HepG2 (cell line): ENCODE data around the gene TIMM13. TPM values are rescaled to one million over a fixed set of nuclear protein-coding genes. Genes with fewer than 3 reads are reported as not detected.

Experiments used
- ATRX ChIP-seq: sonication (generic); formaldehyde crosslinking; IDR thresholded peaks from 2 replicates; pipeline ENCODE4 v1.4.0; 2020; ENCODE audit warnings: missing genetic modification reagents, borderline replicate concordance
- BRD4 ChIP-seq: sonication (generic); formaldehyde crosslinking; IDR thresholded peaks from 2 replicates; pipeline ENCODE4 v1.4.0; 2020; ENCODE audit warnings: missing genetic modification reagents
- HNF4A ChIP-seq: sonication (generic); formaldehyde crosslinking; IDR thresholded peaks from 2 replicates; pipeline ENCODE4 v1.4.0; 2020; ENCODE audit warnings: missing genetic modification reagents
- HOXA5 ChIP-seq: sonication (generic); formaldehyde crosslinking; IDR thresholded peaks from 2 replicates; pipeline ENCODE4 v1.4.0; 2020; ENCODE audit warnings: missing genetic modification reagents
- LRRFIP1 ChIP-seq: sonication (generic); formaldehyde crosslinking; conservative IDR thresholded peaks from 2 replicates; pipeline ENCODE4 v1.4.0; 2020; ENCODE audit warnings: missing genetic modification reagents
- MAF1 ChIP-seq: sonication (generic); formaldehyde crosslinking; IDR thresholded peaks from 2 replicates; pipeline ENCODE4 v1.5.0; 2020; ENCODE audit warnings: missing genetic modification reagents, borderline replicate concordance
- NFKBIZ ChIP-seq: IDR thresholded peaks from 2 replicates; pipeline ENCODE4 v1.6.1; 2018; ENCODE audit warnings: missing genetic modification reagents, missing compliant biosample characterization
- PCBP2 ChIP-seq: fragments of 200-400 bp; formaldehyde crosslinking; optimal IDR thresholded peaks from 2 replicates; pipeline ENCODE3; 2018; ENCODE audit warnings: low read length, low read depth; ENCODE audit not compliant: poor library complexity, severe bottlenecking
- RAD51 ChIP-seq: fragments of 450-650 bp; IDR thresholded peaks from 2 replicates; pipeline ENCODE4 v1.6.1; 2016; ENCODE audit warnings: borderline replicate concordance
- RFX1 ChIP-seq: fragments of 450-650 bp; IDR thresholded peaks from 2 replicates; pipeline ENCODE4 v1.6.1; 2017
- RXRA ChIP-seq: sonication (generic); formaldehyde crosslinking; IDR thresholded peaks from 2 replicates; pipeline ENCODE4 v1.5.1; 2020; ENCODE audit warnings: missing genetic modification reagents
- SAP130 ChIP-seq: IDR thresholded peaks from 2 replicates; pipeline ENCODE4 v1.6.1; 2016; ENCODE audit warnings: low read depth
- SIN3B ChIP-seq: fragments of 150-350 bp; IDR thresholded peaks from 2 replicates; pipeline ENCODE4 v1.6.1; 2014; ENCODE audit warnings: low read length
- TCF12 ChIP-seq, 2 experiments: fragments of 450-650 bp in 1 of 2; sonication (generic) in 1 of 2; formaldehyde crosslinking in 1 of 2; IDR thresholded peaks; 2 replicates each; pipeline versions ENCODE4 v1.6.1 to v1.8.0; 2017 to 2022; ENCODE audit warnings: antibody characterized with exemption in 1 of 2, mild to moderate bottlenecking in 1 of 2, missing genetic modification reagents in 1 of 2, moderate library complexity in 1 of 2
- ZBTB14 ChIP-seq: sonication (generic); formaldehyde crosslinking; IDR thresholded peaks from 2 replicates; pipeline ENCODE4 v1.4.0; 2020; ENCODE audit warnings: missing genetic modification reagents
- ZBTB37 ChIP-seq: sonication (generic); formaldehyde crosslinking; IDR thresholded peaks from 2 replicates; pipeline ENCODE4 v1.4.0; 2020; ENCODE audit warnings: mild to moderate bottlenecking, missing genetic modification reagents
- ZBTB39 ChIP-seq: sonication (generic); formaldehyde crosslinking; IDR thresholded peaks from 2 replicates; pipeline ENCODE4 v1.5.0; 2020; ENCODE audit warnings: missing genetic modification reagents
- ZFX ChIP-seq: sonication (generic); formaldehyde crosslinking; IDR thresholded peaks from 2 replicates; pipeline ENCODE4 v1.4.0; 2020; ENCODE audit warnings: mild to moderate bottlenecking, low read depth, missing genetic modification reagents, moderate library complexity
- ZKSCAN5 ChIP-seq: sonication (generic); formaldehyde crosslinking; IDR thresholded peaks from 2 replicates; pipeline ENCODE4 v1.5.1; 2020; ENCODE audit warnings: mild to moderate bottlenecking, missing genetic modification reagents
- ZKSCAN8 ChIP-seq: IDR thresholded peaks from 2 replicates; pipeline ENCODE4 v1.6.1; 2016; ENCODE audit warnings: borderline replicate concordance, missing genetic modification reagents, missing compliant biosample characterization
- ZNF557 ChIP-seq: sonication (generic); formaldehyde crosslinking; IDR thresholded peaks from 2 replicates; pipeline ENCODE4 v1.4.0; 2020; ENCODE audit warnings: missing genetic modification reagents
- ZNF782 ChIP-seq: sonication (generic); formaldehyde crosslinking; IDR thresholded peaks from 2 replicates; pipeline ENCODE4 v1.4.0; 2020; ENCODE audit warnings: missing genetic modification reagents, mild to moderate bottlenecking, borderline replicate concordance
- polyA plus RNA-seq, 8 experiments: library from polyadenylated mRNA; depleted of rRNA in 3 of 8; stranded (reverse) in 7 of 8; unstranded in 1 of 8; fragments of >200 nt; fragmentation: Illumina TruSeq in 4 of 8; extraction: Trizol in 4 of 8; gene quantifications; 2 replicates each; pipeline versions ENCODE4 v1.2.1 to v1.2.3, GENCODE V29; 2011 to 2016; ENCODE audit warnings: low read depth in 4 of 8, missing spikeins in 1 of 8, mixed read lengths in 1 of 8; ENCODE audit not compliant: insufficient read depth in 1 of 8
- total RNA-seq, 5 experiments: library from RNA; depleted of rRNA; stranded (reverse); fragments of >200 nt; fragmentation: Illumina TruSeq; extraction: Trizol; gene quantifications; 2 replicates each; pipeline ENCODE4 v1.2.3, GENCODE V29; 2016; ENCODE audit warnings: low read depth in 1 of 5

Gene TIMM13
- total and polyA plus RNA-seq, 2 of the 13 experiments (the other 11 are each of a cell fraction or from before 2014, with no cell fraction given), result 48.4 to 108 TPM

GRCh38 chr19:2475702-2476450, 48.5 kb upstream of the TIMM13 start, which contains the start of gene GADD45B (continued):
- TF ChIP-seq MAF1 (CRISPR knock-in tag) (peak; percentile 39; the same call in 1 of the 2 replicates), RXRA (CRISPR knock-in tag) (no peak), TCF12 (IDR thresholded peaks at IDR 0.05) (no peak), TCF12 (CRISPR knock-in tag; IDR thresholded peaks at IDR 0.05) (0 out of 2 replicates have a peak, but pooled peaks have one; percentile 47), SIN3B (peak; percentile 73), ZBTB37 (CRISPR knock-in tag) (no peak; the same call in 1 of the 2 replicates), ZBTB39 (CRISPR knock-in tag) (no peak), ZKSCAN5 (CRISPR knock-in tag) (no peak), HNF4A (CRISPR knock-in tag) (no peak), RFX1 (no peak), NFKBIZ (CRISPR knock-in tag) (peak; percentile 72; the same call in 1 of the 2 replicates), ATRX (no peak), PCBP2 (no peak), ZKSCAN8 (0 out of 2 replicates have a peak, but pooled peaks have one; percentile 47), BRD4 (no peak), ZBTB14 (CRISPR knock-in tag) (no peak), HOXA5 (CRISPR knock-in tag) (peak; percentile 86; the same call in 1 of the 2 replicates), ZNF557 (no peak), RAD51 (peak; percentile 16; the same call in 1 of the 2 replicates), ZNF782 (CRISPR knock-in tag) (no peak), SAP130 (CRISPR knock-in tag) (peak; percentile 83), LRRFIP1 (CRISPR knock-in tag) (0 out of 2 replicates have a peak, but pooled peaks have one; percentile 61), ZFX (CRISPR knock-in tag) (no peak)
